Frontal cortex (tissue), 4 donors: Measurements from ENCODE around the gene RPL5. TPM values are rescaled to one million over a fixed set of nuclear protein-coding genes. Genes with fewer than 3 reads are reported as not detected.

Experiments
- DNase-seq, 2 donors: peaks; one replicate each; pipeline ENCODE4 v3.0.0; 2012; ENCODE audit warnings: low spot score in 2 of 2
- FAIRE-seq: peaks from 2 replicates; lab custom pipeline; 2012; peaks lifted over from hg19 to GRCh38; lab: Jason Lieb, UNC
- small RNA-seq: library from RNA; depleted of rRNA; stranded (forward); fragments of <200 nt; gene quantifications from one replicate; pipeline ENCODE3, GENCODE V24; 2014
- total RNA-seq: library from RNA; depleted of rRNA; stranded (reverse); fragments of >200 nt; gene quantifications from one replicate; pipeline ENCODE4 v1.2.3, GENCODE V29; 2014
- donor health status: control.
- donor health status: control.
- donor health status: control.

RPL5 gene
- total RNA-seq, 1 donor from 2014 or later, result 2,066 TPM

DNA sequence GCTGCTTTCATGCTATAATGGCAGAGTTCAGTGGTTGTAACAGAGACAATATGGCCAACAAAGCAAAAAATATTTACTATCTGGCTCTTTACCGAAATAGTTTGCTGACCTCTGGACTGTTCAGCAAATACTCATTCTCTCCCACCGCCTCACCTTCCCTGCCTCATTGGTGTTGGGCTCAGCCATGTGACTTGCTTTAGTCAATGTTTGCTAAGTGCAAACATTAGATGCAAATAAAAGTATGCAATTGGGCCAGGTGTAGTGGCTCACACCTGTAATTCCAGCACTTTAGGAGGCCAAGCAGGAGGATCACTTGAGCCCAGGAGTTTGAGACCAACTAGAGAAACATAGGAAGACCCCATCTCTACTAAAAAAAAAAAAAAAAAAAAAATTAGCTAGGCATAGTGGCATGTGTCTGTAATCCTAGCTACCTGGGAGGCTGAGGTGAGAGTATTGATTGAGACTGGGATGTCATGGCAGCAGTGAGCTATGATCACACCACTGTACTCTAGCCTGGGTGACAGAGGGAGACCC, 55.1 kb downstream of the RPL5 start:
- no peak for DNase-seq
- FAIRE-seq, result no peak

DNA sequence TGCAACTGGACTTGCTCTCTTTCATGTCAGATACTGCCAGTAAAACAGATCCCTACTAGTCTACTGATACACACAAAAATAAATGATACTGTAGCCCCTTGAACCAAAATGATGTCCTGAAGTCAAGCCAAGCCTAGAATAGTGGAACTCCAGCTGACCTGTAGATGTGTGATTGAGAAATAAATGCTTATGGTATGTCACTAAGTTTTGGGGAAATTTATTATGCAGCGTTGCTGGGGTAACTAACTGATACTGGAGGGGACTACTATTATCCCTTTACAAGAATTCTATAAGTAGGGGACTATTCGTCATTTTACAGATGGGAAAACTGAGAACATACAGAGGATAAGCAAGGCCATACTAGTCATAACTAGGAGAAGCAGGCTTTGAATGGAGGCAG, 55.6 kb downstream of the RPL5 start:
- DNase-seq, result no peak
- FAIRE-seq, result no peak

Small RNAs within 50 kb of the gene (small RNA-seq; reads per million reads assigned to genes)
- gene RF00432 (not detected), gene SNORA66 (6.7 reads per million, percentile 94 among the genes with 10 or more reads in this experiment), gene SNORD21 (not detected)

Other genes starting within 250 kb of the RPL5 start
- gene EVI5, start 46.9 kb upstream of the RPL5 start, total RNA-seq, result 56.7 TPM
- gene DIPK1A, start 129.4 kb downstream of the RPL5 start, total RNA-seq, result 24.5 TPM
- gene MTF2, start 247.2 kb downstream of the RPL5 start, total RNA-seq, result 64.4 TPM